ENCODE data around the gene DSCAM. TPM values are rescaled to one million over a fixed set of nuclear protein-coding genes. Genes with fewer than 3 reads are reported as not detected.

DSCAM gene
- total RNA-seq, 1 experiment from 2014 or later, result 0.13 TPM

GRCh38 chr21:40832316-40832715 lies 14.6 kb downstream of the DSCAM start (continued):
- TF ChIP-seq NR3C1 (CRISPR knock-in tag; conservative IDR thresholded peaks at IDR 0.05; ENCODE audit: low read depth), result no peak
- TF ChIP-seq CREM (CRISPR knock-in tag; IDR thresholded peaks at IDR 0.05), result no peak

GRCh38 chr21:40830836-40831235 lies 16.1 kb downstream of the DSCAM start:
- TF ChIP-seq SP1 (CRISPR knock-in tag; conservative IDR thresholded peaks at IDR 0.05), result no peak
- TF ChIP-seq ZNF416 (CRISPR knock-in tag; IDR thresholded peaks at IDR 0.05), result no peak
- TF ChIP-seq IRF1 (CRISPR knock-in tag; IDR thresholded peaks at IDR 0.05), result no peak
- no peak for TF ChIP-seq ZNF281 (CRISPR knock-in tag; IDR thresholded peaks at IDR 0.05)
- TF ChIP-seq CTCF (IDR thresholded peaks at IDR 0.05), result no peak
- no peak for TF ChIP-seq PRDM15 (CRISPR knock-in tag; IDR thresholded peaks at IDR 0.05)
- ATAC-seq, result peak; percentile 50

GRCh38 chr21:40829791-40830190 lies 17.2 kb downstream of the DSCAM start:
- Mint-ChIP-seq H3K36me3 (no peaks in the 10 kb centered on the region), H3K27me3 (ENCODE audit: low read depth) (no peaks in the 10 kb centered on the region; the same call in none of the 2 replicates), H3K9me3 (no peaks in the 10 kb centered on the region), H3K4me1 (0 out of 2 replicates have a peak, but pooled peaks cover 6% of the 10 kb centered on the region), H3K27ac (no peak overlapping the region), H3K4me3 (no peak overlapping the region)
- DNase-seq (ENCODE audit: low spot score) (no peak), ATAC-seq (no peak)
- ChIA-PET POLR2A (no interaction called here), CTCF (no interaction called here)
- TF ChIP-seq TP53 (CRISPR knock-in tag; IDR thresholded peaks at IDR 0.05) (no peak), ELF4 (CRISPR knock-in tag; IDR thresholded peaks at IDR 0.05; ENCODE audit: low read depth) (no peak), SP1 (CRISPR knock-in tag; conservative IDR thresholded peaks at IDR 0.05) (no peak), ZNF263 (CRISPR knock-in tag; IDR thresholded peaks at IDR 0.05; ENCODE audit: low read depth) (no peak), MXD4 (CRISPR knock-in tag; IDR thresholded peaks at IDR 0.05; ENCODE audit: borderline replicate concordance) (no peak), ZNF425 (CRISPR knock-in tag; conservative IDR thresholded peaks at IDR 0.05) (no peak), USF2 (CRISPR knock-in tag; IDR thresholded peaks at IDR 0.05) (no peak), ZMAT4 (CRISPR knock-in tag; IDR thresholded peaks at IDR 0.05) (no peak), ZSCAN18 (CRISPR knock-in tag; IDR thresholded peaks at IDR 0.05) (no peak)

More at GRCh38 chr21:40830836-40831235, 16.1 kb downstream of the DSCAM start:
- Mint-ChIP-seq H3K36me3 (no peaks in the 10 kb centered on the region), H3K27ac (no peak overlapping the region), H3K4me3 (no peak overlapping the region), H3K9me3 (no peaks in the 10 kb centered on the region), H3K4me1 (0 out of 2 replicates have a peak, but pooled peaks cover 6% of the 10 kb centered on the region), H3K27me3 (ENCODE audit: low read depth) (no peaks in the 10 kb centered on the region; the same call in none of the 2 replicates)
- DNase-seq (ENCODE audit: low spot score), result no peak
- POLR2A ChIA-PET, result no interaction called here
- CTCF ChIA-PET, result no interaction called here
